GM12891 (cell line): ENCODE measurements around the gene YTHDF1.
"Not testable (repeated sequence)": the region's sequence is repeated elsewhere in the genome, so short reads cannot be mapped to it uniquely, and the experiment has no call there.

Source experiments
- DNase-seq: peaks from one replicate; pipeline ENCODE4 v3.0.0; 2011; ENCODE audit warnings: low spot score; ENCODE audit not compliant: insufficient read length
- FAIRE-seq: peaks from 2 replicates; lab custom pipeline; 2011; peaks lifted over from hg19 to GRCh38; lab: Jason Lieb, UNC
- PAX5 ChIP-seq: IDR thresholded peaks from 2 replicates; pipeline ENCODE4 v1.6.1; 2011; ENCODE audit warnings: low read length, moderate library complexity, mild to moderate bottlenecking; ENCODE audit not compliant: insufficient read depth, severe bottlenecking
- POLR2A ChIP-seq: IDR thresholded peaks from 2 replicates; pipeline ENCODE4 v1.6.1; 2011; ENCODE audit warnings: low read depth, low read length, control low read depth
- POLR2AphosphoS5 ChIP-seq: IDR thresholded peaks from 2 replicates; pipeline ENCODE4 v1.6.1; 2011; ENCODE audit warnings: low read depth, low read length, control low read depth
- POU2F2 ChIP-seq: IDR thresholded peaks from 2 replicates; pipeline ENCODE4 v1.6.1; 2011; ENCODE audit warnings: low read depth, mild to moderate bottlenecking, control low read depth, low read length, moderate library complexity
- SPI1 ChIP-seq: IDR thresholded peaks from 2 replicates; pipeline ENCODE4 v1.6.1; 2011; ENCODE audit warnings: low read depth, low read length, control low read depth
- TAF1 ChIP-seq: IDR thresholded peaks from 2 replicates; pipeline ENCODE4 v1.6.1; 2011; ENCODE audit warnings: low read depth, low read length, control low read depth

Gene YTHDF1

GRCh38 chr20:63257629-63258028, 41.7 kb upstream of the YTHDF1 start:
- FAIRE-seq (no peak), DNase-seq (no peak)

GRCh38 chr20:63256954-63257353, 41.0 kb upstream of the YTHDF1 start:
- no peak for DNase-seq
- FAIRE-seq: no peak
- TF ChIP-seq POLR2A (no peak), SPI1 (no peak), TAF1 (no peak), POLR2AphosphoS5 (no peak), POU2F2 (no peak), PAX5 (no peak)

More at GRCh38 chr20:63257629-63258028, 41.7 kb upstream of the YTHDF1 start:
- TF ChIP-seq TAF1: no peak
- TF ChIP-seq POU2F2: no peak
- TF ChIP-seq POLR2A: no peak
- no peak for TF ChIP-seq POLR2AphosphoS5
- no peak for TF ChIP-seq SPI1
- no peak for TF ChIP-seq PAX5

GRCh38 chr20:63255931-63256704, 40.2 kb upstream of the YTHDF1 start:
- no peak for FAIRE-seq
- no peak for TF ChIP-seq POU2F2
- TF ChIP-seq POLR2A: no peak
- no peak for TF ChIP-seq SPI1
- TF ChIP-seq PAX5: no peak
- no peak for TF ChIP-seq TAF1
- no peak for TF ChIP-seq POLR2AphosphoS5

GRCh38 chr20:63254606-63255384, 38.9 kb upstream of the YTHDF1 start:
- TF ChIP-seq POLR2AphosphoS5 (no peak), POLR2A (no peak), SPI1 (no peak), TAF1 (no peak), POU2F2 (no peak), PAX5 (no peak)
- no peak for DNase-seq
- FAIRE-seq: no peak

More at GRCh38 chr20:63255931-63256704, 40.2 kb upstream of the YTHDF1 start:
- no peak for DNase-seq

- DNase-seq (no peak), FAIRE-seq (no peak)
- TF ChIP-seq POLR2A (no peak), POLR2AphosphoS5 (no peak), SPI1 (no peak), PAX5 (no peak), POU2F2 (no peak), TAF1 (no peak)
Measured at GRCh38 chr20:63254232-63254605, 38.3 kb upstream of the YTHDF1 start, which contains the start of gene NKAIN4. TSS of gene NKAIN4 (minus strand) at chr20:63254463. CDS start at chr20:63254450, 13 bp downstream.

GRCh38 chr20:63253438-63254231, 37.7 kb upstream of the YTHDF1 start:
- TF ChIP-seq TAF1: no peak
- no peak for TF ChIP-seq POLR2AphosphoS5
- TF ChIP-seq POLR2A: no peak
- TF ChIP-seq PAX5: no peak
- TF ChIP-seq SPI1: no peak
- TF ChIP-seq POU2F2: no peak
- no peak for DNase-seq
- no peak for FAIRE-seq

GRCh38 chr20:63253065-63253437, 37.1 kb upstream of the YTHDF1 start:
- TF ChIP-seq POU2F2 (no peak), TAF1 (no peak)
- DNase-seq (no peak), FAIRE-seq (no peak)

- FAIRE-seq (no peak), DNase-seq (no peak)
- TF ChIP-seq TAF1 (no peak), PAX5 (no peak), POU2F2 (no peak), POLR2AphosphoS5 (no peak)
Measured at GRCh38 chr20:63252284-63252711, 36.4 kb upstream of the YTHDF1 start.

- FAIRE-seq, DNase-seq: not testable (repeated sequence)
Measured at GRCh38 chr20:63251350-63251749, 35.4 kb upstream of the YTHDF1 start.
